Endothelial cell of umbilical vein (primary cell): ENCODE data around the gene MAML2.

Source experiments
- EZH2 ChIP-seq: IDR thresholded peaks from 2 replicates; pipeline ENCODE4 v1.6.1; 2012; ENCODE audit warnings: borderline replicate concordance, low read depth, mild to moderate bottlenecking, moderate library complexity, low read length, inconsistent platforms; ENCODE audit not compliant: severe bottlenecking
- FOS ChIP-seq: IDR thresholded peaks from 2 replicates; pipeline ENCODE4 v1.6.1; 2011; ENCODE audit warnings: mild to moderate bottlenecking, low read length, moderate library complexity, borderline replicate concordance; ENCODE audit not compliant: insufficient read depth
- GATA2 ChIP-seq: IDR thresholded peaks from 2 replicates; pipeline ENCODE4 v1.7.0; 2011; ENCODE audit warnings: low read depth, mild to moderate bottlenecking, moderate library complexity, mixed read lengths, low read length; ENCODE audit not compliant: insufficient read length, insufficient read depth
- JUN ChIP-seq: IDR thresholded peaks from 2 replicates; pipeline ENCODE4 v1.6.1; 2011; ENCODE audit warnings: borderline replicate concordance, low read depth; ENCODE audit not compliant: insufficient read length, insufficient read depth
- POLR2A ChIP-seq: IDR thresholded peaks from 2 replicates; pipeline ENCODE4 v1.6.1; 2012; ENCODE audit warnings: low read depth, mild to moderate bottlenecking, control low read depth, low read length
- POLR2AphosphoS5 ChIP-seq: IDR thresholded peaks from 2 replicates; pipeline ENCODE4 v1.6.1; 2012; ENCODE audit warnings: low read depth, mild to moderate bottlenecking, control low read depth, low read length, moderate library complexity; ENCODE audit not compliant: insufficient read depth
- TF ChIP-seq, protein P1 (sequence below), 2 donors: IDR thresholded peaks; 1 replicate in 1 of 2; 2 replicates in 1 of 2; pipeline ENCODE4 v1.5.1; 2011; ENCODE audit warnings: low read length in 2 of 2, mild to moderate bottlenecking in 2 of 2, moderate library complexity in 2 of 2, control low read depth in 1 of 2, inconsistent platforms in 1 of 2, low read depth in 1 of 2; ENCODE audit not compliant: insufficient read depth in 1 of 2; ENCODE audit errors: extremely low read depth in 1 of 2
- TF ChIP-seq, protein P2 (sequence below): IDR thresholded peaks from 2 replicates; pipeline ENCODE4 v1.6.1; 2011; ENCODE audit not compliant: insufficient read depth, insufficient read length

DNA sequence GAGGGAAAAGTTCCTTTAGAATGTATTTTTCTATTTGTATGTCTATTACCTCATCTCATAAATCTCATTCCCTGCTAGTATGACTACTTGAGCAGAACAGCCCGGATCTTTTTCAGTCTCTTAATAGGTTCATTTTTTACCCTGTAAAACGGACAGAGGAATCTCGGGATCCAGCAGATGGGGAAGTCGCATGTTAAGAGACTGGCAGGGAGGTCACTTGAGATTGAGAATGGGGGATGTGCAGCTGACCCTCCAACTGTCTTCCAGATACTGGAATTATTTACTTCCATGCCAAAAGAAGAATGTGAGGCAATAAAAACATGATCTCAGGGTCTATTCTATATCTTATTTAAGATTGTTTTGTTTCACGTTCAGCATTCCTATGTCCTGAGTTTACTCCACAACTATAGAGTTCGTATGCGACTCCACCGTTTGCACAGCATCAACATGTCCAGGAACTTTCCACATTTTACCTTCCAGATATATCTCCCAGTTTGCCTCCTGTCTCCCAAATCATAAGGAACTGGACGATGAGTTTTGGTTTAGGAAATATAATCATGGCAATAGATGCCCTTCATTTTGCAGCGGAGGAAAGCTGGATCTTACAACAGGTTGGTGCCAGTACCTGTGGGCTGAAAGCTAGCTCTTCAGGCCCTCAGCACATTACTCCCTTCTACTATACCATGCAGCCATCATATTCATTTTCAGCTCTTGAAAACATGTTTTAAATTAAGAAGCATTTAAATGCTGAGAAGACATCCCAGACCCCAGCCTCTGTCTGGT lies 181.5 kb downstream of the MAML2 start:
- TF ChIP-seq, protein P1, sequence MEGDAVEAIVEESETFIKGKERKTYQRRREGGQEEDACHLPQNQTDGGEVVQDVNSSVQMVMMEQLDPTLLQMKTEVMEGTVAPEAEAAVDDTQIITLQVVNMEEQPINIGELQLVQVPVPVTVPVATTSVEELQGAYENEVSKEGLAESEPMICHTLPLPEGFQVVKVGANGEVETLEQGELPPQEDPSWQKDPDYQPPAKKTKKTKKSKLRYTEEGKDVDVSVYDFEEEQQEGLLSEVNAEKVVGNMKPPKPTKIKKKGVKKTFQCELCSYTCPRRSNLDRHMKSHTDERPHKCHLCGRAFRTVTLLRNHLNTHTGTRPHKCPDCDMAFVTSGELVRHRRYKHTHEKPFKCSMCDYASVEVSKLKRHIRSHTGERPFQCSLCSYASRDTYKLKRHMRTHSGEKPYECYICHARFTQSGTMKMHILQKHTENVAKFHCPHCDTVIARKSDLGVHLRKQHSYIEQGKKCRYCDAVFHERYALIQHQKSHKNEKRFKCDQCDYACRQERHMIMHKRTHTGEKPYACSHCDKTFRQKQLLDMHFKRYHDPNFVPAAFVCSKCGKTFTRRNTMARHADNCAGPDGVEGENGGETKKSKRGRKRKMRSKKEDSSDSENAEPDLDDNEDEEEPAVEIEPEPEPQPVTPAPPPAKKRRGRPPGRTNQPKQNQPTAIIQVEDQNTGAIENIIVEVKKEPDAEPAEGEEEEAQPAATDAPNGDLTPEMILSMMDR (IDR thresholded peaks at IDR 0.05; ENCODE audit: extremely low read depth in 1 of 2, insufficient read depth in 1 of 2, low read depth in 1 of 2, low read length in 2 of 2), result no peak
- TF ChIP-seq EZH2 (no peak), POLR2A (no peak), POLR2AphosphoS5 (no peak), FOS (no peak), JUN (no peak), GATA2 (no peak)
- TF ChIP-seq, protein P2, sequence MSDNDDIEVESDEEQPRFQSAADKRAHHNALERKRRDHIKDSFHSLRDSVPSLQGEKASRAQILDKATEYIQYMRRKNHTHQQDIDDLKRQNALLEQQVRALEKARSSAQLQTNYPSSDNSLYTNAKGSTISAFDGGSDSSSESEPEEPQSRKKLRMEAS, result no peak
